Measurements from ENCODE around the gene TMEM233. TPM values are rescaled to one million over a fixed set of nuclear protein-coding genes. Genes with fewer than 3 reads are reported as not detected.

TMEM233 gene
- total and polyA plus RNA-seq, 2 of the 8 experiments (the other 6 are each of a cell fraction or from before 2014, with no cell fraction given) = 0.09 TPM

DNA sequence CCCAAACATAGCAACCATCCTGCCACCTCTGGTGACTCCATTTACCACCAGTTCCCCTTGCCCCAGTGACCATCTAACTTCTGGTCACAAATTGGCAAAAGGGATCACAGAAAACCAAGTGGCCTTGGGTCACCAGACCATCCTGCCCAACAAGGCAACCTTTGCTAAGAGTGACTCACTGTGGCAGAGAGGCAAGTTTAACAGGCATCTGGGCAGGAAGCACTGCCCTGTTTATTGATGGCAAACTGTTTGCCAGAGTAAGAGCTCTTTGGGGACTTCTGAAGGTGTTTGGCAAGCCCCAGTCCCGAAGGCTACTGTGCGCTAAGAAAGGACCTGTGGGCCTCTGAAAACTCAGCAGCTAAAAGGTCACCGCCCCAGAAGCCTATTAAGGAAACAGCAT, 28.2 kb upstream of the TMEM233 start (continued):
- TF ChIP-seq KDM5A (IDR thresholded peaks at IDR 0.05; ENCODE audit: low read length) (no peak), HDAC6 (IDR thresholded peaks at IDR 0.05; ENCODE audit: low read depth, low read length) (no peak)
